ENCODE data around the gene CKM. TPM values are rescaled to one million over a fixed set of nuclear protein-coding genes. Genes with fewer than 3 reads are reported as not detected.

Gene CKM
- total RNA-seq, 1 donor from 2014 or later: 3,974 TPM

- no peak for DNase-seq
- intact Hi-C loops (cut with micrococcal nuclease): no loop called here
- Histone ChIP-seq H3K27ac (replicated peaks) (no peak overlapping the region), H3K4me1 (no peaks in the 10 kb centered on the region), H3K4me3 (no peak overlapping the region), H3K27me3 (ENCODE audit: low read depth) (peaks cover 39% of the 10 kb centered on the region), H3K9me3 (replicated peaks) (no peaks in the 10 kb centered on the region), H3K36me3 (peaks cover 20% of the 10 kb centered on the region)
- TF ChIP-seq CTCF (IDR thresholded peaks at IDR 0.05; ENCODE audit: borderline replicate concordance): no peak
Observed at GRCh38 chr19:45349126-45349415, 26.4 kb upstream of the CKM start.

- Histone ChIP-seq H3K9me3 (replicated peaks) (no peaks in the 10 kb centered on the region), H3K27me3 (ENCODE audit: low read depth) (peaks cover 39% of the 10 kb centered on the region), H3K36me3 (peaks cover 15% of the 10 kb centered on the region), H3K27ac (replicated peaks) (no peak overlapping the region), H3K4me1 (no peaks in the 10 kb centered on the region), H3K4me3 (no peak overlapping the region)
- no peak for DNase-seq
- no peak for TF ChIP-seq CTCF (IDR thresholded peaks at IDR 0.05; ENCODE audit: borderline replicate concordance)
- intact Hi-C loops (cut with micrococcal nuclease): no loop called here
Observed at GRCh38 chr19:45348367-45349125, 25.9 kb upstream of the CKM start.

- intact Hi-C loops (cut with micrococcal nuclease): no loop called here
- DNase-seq: no peak
- no peak overlapping the region for H3K27ac ChIP-seq (replicated peaks)
- no peaks in the 10 kb centered on the region for H3K4me1 ChIP-seq
- H3K27me3 ChIP-seq (ENCODE audit: low read depth): peaks cover 43% of the 10 kb centered on the region
- TF ChIP-seq CTCF (IDR thresholded peaks at IDR 0.05; ENCODE audit: borderline replicate concordance): no peak
- peaks cover 8% of the 10 kb centered on the region for H3K36me3 ChIP-seq
- no peak overlapping the region for H3K4me3 ChIP-seq
- H3K9me3 ChIP-seq (replicated peaks): no peaks in the 10 kb centered on the region
Observed at GRCh38 chr19:45347570-45348366, 25.1 kb upstream of the CKM start.

GRCh38 chr19:45346449-45346848, 23.8 kb upstream of the CKM start:
- TF ChIP-seq CTCF (IDR thresholded peaks at IDR 0.05; ENCODE audit: borderline replicate concordance): no peak

GRCh38 chr19:45345506-45345860, 22.8 kb upstream of the CKM start:
- Histone ChIP-seq H3K36me3 (no peaks in the 10 kb centered on the region), H3K9me3 (replicated peaks) (no peaks in the 10 kb centered on the region), H3K4me3 (no peak overlapping the region), H3K4me1 (peaks cover 4% of the 10 kb centered on the region), H3K27ac (replicated peaks) (no peak overlapping the region), H3K27me3 (ENCODE audit: low read depth) (peaks cover 54% of the 10 kb centered on the region)
- DNase-seq: no peak
- intact Hi-C loops (cut with micrococcal nuclease): no loop called here
- TF ChIP-seq CTCF (IDR thresholded peaks at IDR 0.05; ENCODE audit: borderline replicate concordance): no peak

More at GRCh38 chr19:45346449-45346848, 23.8 kb upstream of the CKM start:
- DNase-seq: no peak
- Histone ChIP-seq H3K4me1 (no peaks in the 10 kb centered on the region), H3K36me3 (no peaks in the 10 kb centered on the region), H3K27ac (replicated peaks) (no peak overlapping the region), H3K9me3 (replicated peaks) (no peaks in the 10 kb centered on the region), H3K4me3 (no peak overlapping the region), H3K27me3 (ENCODE audit: low read depth) (peaks cover 45% of the 10 kb centered on the region)
- intact Hi-C loops (cut with micrococcal nuclease): no loop called here

Data from left ventricle myocardium inferior (tissue), 1 donor.